Stomach (tissue), 4 donors: ENCODE measurements around the gene FAM217B.

Source experiments
- CTCF ChIP-seq, 7 experiments: fragments of 450-650 bp in 4 of 7; fragments of 200-600 bp in 3 of 7; sonication (generic) in 3 of 7; IDR thresholded peaks; one replicate each; pipeline ENCODE4 v1.5.1; 2016 to 2019; ENCODE audit warnings: antibody characterized with exemption in 7 of 7, control low read depth in 2 of 7, mild to moderate bottlenecking in 1 of 7
- EP300 ChIP-seq: sonication (generic); formaldehyde crosslinking; IDR thresholded peaks from one replicate; pipeline ENCODE4 v1.6.1; 2017; ENCODE audit warnings: antibody characterized with exemption
- POLR2A ChIP-seq, 4 donors: fragments of 450-650 bp; IDR thresholded peaks; one replicate each; pipeline ENCODE4 v1.6.1; 2016; ENCODE audit warnings: antibody characterized with exemption in 4 of 4, control low read depth in 2 of 4, mild to moderate bottlenecking in 1 of 4, moderate library complexity in 1 of 4
- POLR2AphosphoS5 ChIP-seq, 3 donors: sonication (generic); formaldehyde crosslinking; IDR thresholded peaks; one replicate each; pipeline ENCODE4 v1.6.1; 2016; ENCODE audit warnings: antibody characterized with exemption in 3 of 3

DNA sequence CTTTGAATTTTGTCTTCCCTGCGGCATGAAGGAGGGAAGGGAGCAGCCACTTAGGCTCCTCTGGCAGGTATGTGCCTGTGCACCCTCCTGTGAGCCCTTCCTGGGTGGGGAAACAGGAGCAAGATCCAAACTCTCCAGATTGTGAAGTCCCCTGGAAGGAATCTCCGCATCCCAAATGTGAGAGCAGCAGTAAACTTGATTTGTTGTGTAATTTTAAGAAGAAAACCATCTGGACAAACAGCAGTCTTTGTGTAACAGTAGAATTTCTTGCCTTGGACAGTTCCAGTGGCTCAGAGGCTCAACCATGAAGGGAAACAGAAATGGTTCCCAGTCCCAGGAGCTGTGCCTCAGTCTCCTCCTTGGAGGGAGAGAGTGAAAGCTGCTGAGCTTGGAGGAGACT is 57.7 kb downstream of the FAM217B start:
- no peak for TF ChIP-seq POLR2A (IDR thresholded peaks at IDR 0.05)
- TF ChIP-seq CTCF (IDR thresholded peaks at IDR 0.05): no peak
- TF ChIP-seq EP300: no peak
- no peak for TF ChIP-seq POLR2AphosphoS5 (IDR thresholded peaks at IDR 0.05)
